ENCODE results near the gene ZFPM1. TPM values are rescaled to one million over a fixed set of nuclear protein-coding genes. Genes with fewer than 3 reads are reported as not detected.

ZFPM1 gene
- total and polyA plus RNA-seq, 2 of the 8 experiments (the other 6 are each of a cell fraction or from before 2014, with no cell fraction given) = 0.74 to 4.8 TPM

DNA sequence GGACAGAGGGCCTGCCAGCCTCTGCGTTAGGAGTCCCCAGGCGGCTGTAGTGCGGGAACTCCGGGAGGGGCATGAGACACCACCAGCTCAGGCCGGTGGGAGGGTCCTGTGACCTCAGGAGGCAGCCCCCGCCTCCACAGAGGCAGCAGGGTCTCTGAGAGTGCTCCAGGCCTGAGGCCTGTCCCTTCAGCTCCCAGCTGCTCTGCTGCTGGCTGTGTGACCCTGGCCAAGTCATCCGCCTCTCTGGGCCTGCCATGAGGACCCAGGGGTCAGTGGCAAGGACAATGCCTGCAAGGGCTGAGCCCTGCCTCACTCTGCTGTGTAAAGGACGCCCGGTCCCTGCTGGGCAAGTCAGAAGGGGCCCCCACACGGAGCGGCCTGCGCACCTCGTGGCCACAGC lies 27.1 kb upstream of the ZFPM1 start (continued):
- TF ChIP-seq, protein P1, sequence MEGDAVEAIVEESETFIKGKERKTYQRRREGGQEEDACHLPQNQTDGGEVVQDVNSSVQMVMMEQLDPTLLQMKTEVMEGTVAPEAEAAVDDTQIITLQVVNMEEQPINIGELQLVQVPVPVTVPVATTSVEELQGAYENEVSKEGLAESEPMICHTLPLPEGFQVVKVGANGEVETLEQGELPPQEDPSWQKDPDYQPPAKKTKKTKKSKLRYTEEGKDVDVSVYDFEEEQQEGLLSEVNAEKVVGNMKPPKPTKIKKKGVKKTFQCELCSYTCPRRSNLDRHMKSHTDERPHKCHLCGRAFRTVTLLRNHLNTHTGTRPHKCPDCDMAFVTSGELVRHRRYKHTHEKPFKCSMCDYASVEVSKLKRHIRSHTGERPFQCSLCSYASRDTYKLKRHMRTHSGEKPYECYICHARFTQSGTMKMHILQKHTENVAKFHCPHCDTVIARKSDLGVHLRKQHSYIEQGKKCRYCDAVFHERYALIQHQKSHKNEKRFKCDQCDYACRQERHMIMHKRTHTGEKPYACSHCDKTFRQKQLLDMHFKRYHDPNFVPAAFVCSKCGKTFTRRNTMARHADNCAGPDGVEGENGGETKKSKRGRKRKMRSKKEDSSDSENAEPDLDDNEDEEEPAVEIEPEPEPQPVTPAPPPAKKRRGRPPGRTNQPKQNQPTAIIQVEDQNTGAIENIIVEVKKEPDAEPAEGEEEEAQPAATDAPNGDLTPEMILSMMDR (IDR thresholded peaks at IDR 0.05; ENCODE audit: control extremely low read depth in 1 of 3, insufficient read depth in 1 of 3, low read depth in 1 of 3, low read length in 3 of 3) = no peak
